ENCODE data around the gene NRN1L. TPM values are rescaled to one million over a fixed set of nuclear protein-coding genes. Genes with fewer than 3 reads are reported as not detected.
"Not testable (repeated sequence)": the region's sequence is repeated elsewhere in the genome, so short reads cannot be mapped to it uniquely, and the experiment has no call there.

Gene NRN1L
- total RNA-seq, 6 experiments from 2014 or later: 0.25 to 0.51 (median 0.38) TPM; not detected in 3

DNA sequence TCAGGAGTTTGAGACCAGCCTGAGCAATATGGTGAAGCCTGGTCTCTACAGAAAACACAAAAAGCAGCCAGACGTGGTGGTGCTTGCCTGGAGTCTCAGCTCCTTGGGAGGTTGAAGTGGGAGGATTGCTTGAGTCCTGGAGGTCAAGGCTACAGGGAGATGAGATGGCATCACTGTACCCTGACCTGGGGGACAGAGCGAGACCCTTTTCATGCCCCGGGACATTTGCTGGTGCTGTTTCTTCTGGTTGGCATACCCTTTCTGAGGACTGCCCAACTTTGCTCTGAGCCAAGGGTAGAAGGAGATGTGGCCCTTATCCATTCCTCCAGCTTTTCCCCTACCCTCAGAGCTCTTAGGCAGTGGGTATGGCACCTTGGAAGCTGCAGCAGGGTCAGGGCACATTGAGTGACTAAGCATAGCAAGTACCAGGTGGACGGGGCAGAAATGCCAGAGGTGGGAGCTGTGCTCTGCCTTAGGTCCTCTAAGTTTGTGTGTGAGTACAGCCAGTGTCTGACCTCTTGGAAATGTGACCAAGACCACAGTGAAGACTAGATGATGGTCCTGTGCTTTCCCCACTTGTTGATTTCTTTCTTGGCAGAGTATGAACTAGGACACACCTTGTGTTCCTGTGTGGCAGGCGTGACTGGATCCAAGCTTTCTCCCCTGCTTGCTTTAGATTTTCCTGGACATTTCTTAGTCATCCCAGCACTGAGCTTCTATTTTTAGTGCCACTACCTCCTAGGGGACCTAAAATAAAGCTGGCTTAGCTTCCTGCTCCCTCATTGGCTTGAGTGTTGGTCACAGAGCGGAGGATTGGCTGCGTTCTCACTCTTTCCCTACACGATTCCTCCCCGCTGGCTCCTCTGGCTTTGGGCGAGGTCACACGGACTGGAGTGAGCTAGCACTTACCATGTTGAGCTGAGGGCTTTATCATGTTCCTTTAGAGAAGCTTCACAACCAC lies 21.8 kb upstream of the NRN1L start:
- Mint-ChIP-seq H3K27ac (peak overlapping the region; percentile 100), H3K4me3 (no peak overlapping the region), H3K36me3 (ENCODE audit: low read depth) (peaks cover 15% of the 10 kb centered on the region)

DNA sequence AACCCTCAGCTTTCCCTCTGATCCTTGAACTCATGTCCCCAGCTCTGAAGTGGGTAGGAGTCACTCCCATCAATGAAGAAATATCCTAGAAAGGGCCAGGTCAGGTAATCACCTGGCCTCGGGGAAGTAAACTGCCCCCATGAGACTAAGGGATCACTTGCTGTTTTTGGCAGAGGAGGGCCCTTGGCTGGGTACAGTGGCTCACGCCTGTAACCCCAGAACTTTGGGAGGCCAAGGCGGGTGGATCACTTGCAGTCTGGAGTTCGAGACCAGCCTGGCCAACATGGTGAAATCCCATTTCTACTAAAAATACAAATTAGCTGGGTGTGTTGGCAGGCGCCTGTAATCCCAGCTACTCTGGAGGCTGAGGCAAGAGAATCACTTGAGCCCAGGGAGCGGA lies 20.6 kb upstream of the NRN1L start:
- not testable (repeated sequence) for H3K4me3 Mint-ChIP-seq; H3K9me3 Mint-ChIP-seq; DNase-seq; H3K27me3 Mint-ChIP-seq (ENCODE audit: insufficient read depth)
- peaks cover 41% of the 10 kb centered on the region for H3K4me1 Mint-ChIP-seq (ENCODE audit: low read depth)
- H3K36me3 Mint-ChIP-seq (ENCODE audit: low read depth): peaks cover 11% of the 10 kb centered on the region; the same call in 1 of the 2 replicates
- H3K27ac Mint-ChIP-seq: peak overlapping the region; percentile 100

More for the DNA sequence above, 21.8 kb upstream of the NRN1L start:
- Mint-ChIP-seq H3K27me3 (ENCODE audit: insufficient read depth) (peaks cover 3% of the 10 kb centered on the region; the same call in 1 of the 2 replicates), H3K4me1 (ENCODE audit: low read depth) (peaks cover 50% of the 10 kb centered on the region), H3K9me3 (no peaks in the 10 kb centered on the region)
- peak; percentile 43 for DNase-seq
- TF ChIP-seq, protein P1, sequence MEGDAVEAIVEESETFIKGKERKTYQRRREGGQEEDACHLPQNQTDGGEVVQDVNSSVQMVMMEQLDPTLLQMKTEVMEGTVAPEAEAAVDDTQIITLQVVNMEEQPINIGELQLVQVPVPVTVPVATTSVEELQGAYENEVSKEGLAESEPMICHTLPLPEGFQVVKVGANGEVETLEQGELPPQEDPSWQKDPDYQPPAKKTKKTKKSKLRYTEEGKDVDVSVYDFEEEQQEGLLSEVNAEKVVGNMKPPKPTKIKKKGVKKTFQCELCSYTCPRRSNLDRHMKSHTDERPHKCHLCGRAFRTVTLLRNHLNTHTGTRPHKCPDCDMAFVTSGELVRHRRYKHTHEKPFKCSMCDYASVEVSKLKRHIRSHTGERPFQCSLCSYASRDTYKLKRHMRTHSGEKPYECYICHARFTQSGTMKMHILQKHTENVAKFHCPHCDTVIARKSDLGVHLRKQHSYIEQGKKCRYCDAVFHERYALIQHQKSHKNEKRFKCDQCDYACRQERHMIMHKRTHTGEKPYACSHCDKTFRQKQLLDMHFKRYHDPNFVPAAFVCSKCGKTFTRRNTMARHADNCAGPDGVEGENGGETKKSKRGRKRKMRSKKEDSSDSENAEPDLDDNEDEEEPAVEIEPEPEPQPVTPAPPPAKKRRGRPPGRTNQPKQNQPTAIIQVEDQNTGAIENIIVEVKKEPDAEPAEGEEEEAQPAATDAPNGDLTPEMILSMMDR (IDR thresholded peaks at IDR 0.05): no peak

DNA sequence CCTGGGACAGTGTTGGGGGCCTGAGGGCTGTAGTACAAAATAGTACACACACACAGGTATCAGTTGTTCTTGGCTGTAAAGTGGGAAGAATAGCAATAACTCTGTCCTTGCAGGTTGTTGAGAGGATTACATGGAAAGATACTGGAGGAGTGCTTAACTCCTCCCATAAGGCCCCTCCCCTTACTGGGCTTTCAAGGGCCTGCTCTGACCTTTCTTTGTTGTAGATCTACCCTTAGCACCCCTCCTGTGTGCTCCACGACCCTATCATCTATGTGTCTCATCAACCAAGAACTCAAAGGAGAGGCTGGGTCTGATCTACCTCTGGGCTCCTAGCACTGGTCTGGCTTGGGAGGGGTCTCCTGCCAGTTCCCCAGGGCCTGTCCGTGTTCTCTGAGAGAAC lies 20.1 kb upstream of the NRN1L start:
- TF ChIP-seq, protein P1 (IDR thresholded peaks at IDR 0.05): no peak
- Mint-ChIP-seq H3K9me3 (no peaks in the 10 kb centered on the region), H3K36me3 (ENCODE audit: low read depth) (peaks cover 11% of the 10 kb centered on the region; the same call in 1 of the 2 replicates), H3K4me3 (no peak overlapping the region), H3K27me3 (ENCODE audit: insufficient read depth) (0 out of 2 replicates have a peak, but pooled peaks cover 2% of the 10 kb centered on the region), H3K27ac (peak overlapping the region; percentile 64), H3K4me1 (ENCODE audit: low read depth) (peaks cover 41% of the 10 kb centered on the region)
- DNase-seq: no peak

GRCh38 chr16:67865318-67865717 lies 19.4 kb upstream of the NRN1L start:
- H3K9me3 Mint-ChIP-seq: no peaks in the 10 kb centered on the region
- H3K27me3 Mint-ChIP-seq (ENCODE audit: insufficient read depth): 0 out of 2 replicates have a peak, but pooled peaks cover 2% of the 10 kb centered on the region
- TF ChIP-seq, protein P1 (IDR thresholded peaks at IDR 0.05): peak; percentile 69
- H3K36me3 Mint-ChIP-seq (ENCODE audit: low read depth): peaks cover 14% of the 10 kb centered on the region
- H3K4me3 Mint-ChIP-seq: no peak overlapping the region
- peaks cover 41% of the 10 kb centered on the region for H3K4me1 Mint-ChIP-seq (ENCODE audit: low read depth)
- H3K27ac Mint-ChIP-seq: peak overlapping the region; percentile 64
- peak; percentile 47 for DNase-seq

- H3K36me3 Mint-ChIP-seq (ENCODE audit: low read depth): peaks cover 22% of the 10 kb centered on the region
- H3K9me3 Mint-ChIP-seq: no peaks in the 10 kb centered on the region
- DNase-seq: no peak
- H3K4me1 Mint-ChIP-seq (ENCODE audit: low read depth): peaks cover 18% of the 10 kb centered on the region
- H3K27ac Mint-ChIP-seq: no peak overlapping the region
- H3K4me3 Mint-ChIP-seq: no peak overlapping the region
- peaks cover 2% of the 10 kb centered on the region; the same call in 1 of the 2 replicates for H3K27me3 Mint-ChIP-seq (ENCODE audit: insufficient read depth)
- TF ChIP-seq, protein P1 (IDR thresholded peaks at IDR 0.05): no peak
Observed at GRCh38 chr16:67868290-67868689, 16.4 kb upstream of the NRN1L start.

GRCh38 chr16:67869653-67870052 lies 15.0 kb upstream of the NRN1L start:
- no peak overlapping the region for H3K4me3 Mint-ChIP-seq
- no peak for DNase-seq
- no peaks in the 10 kb centered on the region for H3K9me3 Mint-ChIP-seq
- peaks cover 2% of the 10 kb centered on the region for H3K27me3 Mint-ChIP-seq (ENCODE audit: insufficient read depth)
- peaks cover 22% of the 10 kb centered on the region for H3K36me3 Mint-ChIP-seq (ENCODE audit: low read depth)
- TF ChIP-seq, protein P1 (IDR thresholded peaks at IDR 0.05): no peak
- H3K27ac Mint-ChIP-seq: no peak overlapping the region
- peaks cover 20% of the 10 kb centered on the region for H3K4me1 Mint-ChIP-seq (ENCODE audit: low read depth)
